SU-DHL-6 (cell line): Measurements from ENCODE around the gene ERP27.

Experiments
- EZH2phosphoT487 ChIP-seq: fragments of 200-600 bp; sonication (generic), shearing (Covaris generic); conservative IDR thresholded peaks from 2 replicates; pipeline ENCODE4 v1.6.1; 2018; ENCODE audit warnings: mild to moderate bottlenecking, antibody characterized with exemption, low read length, moderate library complexity, mixed read lengths
- TF ChIP-seq, protein P1 (sequence below): fragments of 200-600 bp; sonication (generic); IDR thresholded peaks from one replicate; pipeline ENCODE4 v1.5.1; 2017; ENCODE audit warnings: antibody characterized with exemption, mild to moderate bottlenecking, low read length, moderate library complexity; ENCODE audit not compliant: insufficient read depth, poor library complexity, severe bottlenecking

DNA sequence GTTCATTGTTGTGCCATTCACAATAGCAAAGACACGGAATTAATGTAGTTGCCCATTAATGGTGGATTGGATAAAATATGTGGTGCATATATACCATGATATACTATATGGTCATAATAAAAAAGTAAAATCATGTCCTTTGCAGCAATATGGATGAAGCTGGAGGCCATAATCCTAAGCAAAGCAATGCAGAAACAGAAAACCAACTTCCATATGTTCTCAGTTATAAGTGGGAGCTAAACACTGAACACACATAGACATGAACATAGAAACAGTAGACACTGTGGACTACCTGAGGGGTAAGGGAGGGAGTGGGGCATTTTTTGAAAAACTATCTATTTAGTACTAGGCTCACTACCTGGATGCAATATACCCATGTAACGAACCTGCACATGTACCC, 3.0 kb upstream of the ERP27 start:
- TF ChIP-seq, protein P1, sequence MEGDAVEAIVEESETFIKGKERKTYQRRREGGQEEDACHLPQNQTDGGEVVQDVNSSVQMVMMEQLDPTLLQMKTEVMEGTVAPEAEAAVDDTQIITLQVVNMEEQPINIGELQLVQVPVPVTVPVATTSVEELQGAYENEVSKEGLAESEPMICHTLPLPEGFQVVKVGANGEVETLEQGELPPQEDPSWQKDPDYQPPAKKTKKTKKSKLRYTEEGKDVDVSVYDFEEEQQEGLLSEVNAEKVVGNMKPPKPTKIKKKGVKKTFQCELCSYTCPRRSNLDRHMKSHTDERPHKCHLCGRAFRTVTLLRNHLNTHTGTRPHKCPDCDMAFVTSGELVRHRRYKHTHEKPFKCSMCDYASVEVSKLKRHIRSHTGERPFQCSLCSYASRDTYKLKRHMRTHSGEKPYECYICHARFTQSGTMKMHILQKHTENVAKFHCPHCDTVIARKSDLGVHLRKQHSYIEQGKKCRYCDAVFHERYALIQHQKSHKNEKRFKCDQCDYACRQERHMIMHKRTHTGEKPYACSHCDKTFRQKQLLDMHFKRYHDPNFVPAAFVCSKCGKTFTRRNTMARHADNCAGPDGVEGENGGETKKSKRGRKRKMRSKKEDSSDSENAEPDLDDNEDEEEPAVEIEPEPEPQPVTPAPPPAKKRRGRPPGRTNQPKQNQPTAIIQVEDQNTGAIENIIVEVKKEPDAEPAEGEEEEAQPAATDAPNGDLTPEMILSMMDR: no peak
- no peak for TF ChIP-seq EZH2phosphoT487
